HCEC 1CT (cell line): ENCODE results near the gene S1PR1.
A peak's percentile ranks its signal among the peaks of the same experiment; 100 is the strongest.
"Not testable (repeated sequence)": the region's sequence is repeated elsewhere in the genome, so short reads cannot be mapped to it uniquely, and the experiment has no call there.

ENCODE experiments used
- DNase-seq: peaks from one replicate; pipeline ENCODE4 v3.0.0-alpha.2; 2017

S1PR1 gene

GRCh38 chr1:101220906-101221305 is 15.9 kb upstream of the S1PR1 start:
- DNase-seq = no peak

- DNase-seq = no peak
These were observed 14.8 kb upstream of the S1PR1 start for GRCh38 chr1:101221945-101222429.

GRCh38 chr1:101227837-101228236 is 9.0 kb upstream of the S1PR1 start:
- DNase-seq = no peak

GRCh38 chr1:101228424-101229134 is 8.2 kb upstream of the S1PR1 start:
- DNase-seq = no peak

- not testable (repeated sequence) for DNase-seq
These were observed 4.6 kb upstream of the S1PR1 start for GRCh38 chr1:101232182-101232581.

GRCh38 chr1:101233495-101233894 is 3.3 kb upstream of the S1PR1 start:
- no peak for DNase-seq

- no peak for DNase-seq
These were observed 1.6 kb upstream of the S1PR1 start for GRCh38 chr1:101235216-101235695.

GRCh38 chr1:101235696-101236515 is 913 bp upstream of the S1PR1 start:
- peak; percentile 55 for DNase-seq

GRCh38 chr1:101237229-101237837 is 514 bp downstream of the S1PR1 start:
- DNase-seq = peak; percentile 72

GRCh38 chr1:101238031-101238628 is 1.3 kb downstream of the S1PR1 start:
- peak; percentile 28 for DNase-seq

GRCh38 chr1:101238681-101239094 is 1.9 kb downstream of the S1PR1 start:
- peak; percentile 94 for DNase-seq

GRCh38 chr1:101239095-101240040 is 2.5 kb downstream of the S1PR1 start:
- no peak for DNase-seq

GRCh38 chr1:101240041-101240430 is 3.2 kb downstream of the S1PR1 start:
- no peak for DNase-seq

- DNase-seq = no peak
These were observed 4.8 kb downstream of the S1PR1 start for GRCh38 chr1:101241485-101242225.

- no peak for DNase-seq
These were observed 5.7 kb downstream of the S1PR1 start for GRCh38 chr1:101242324-101243050.

- DNase-seq = no peak
These were observed 6.9 kb downstream of the S1PR1 start for GRCh38 chr1:101243751-101244150.

- no peak for DNase-seq
These were observed 8.0 kb downstream of the S1PR1 start for GRCh38 chr1:101244842-101245241.

GRCh38 chr1:101245246-101245927 is 8.6 kb downstream of the S1PR1 start:
- no peak for DNase-seq

GRCh38 chr1:101247404-101248287 is 10.8 kb downstream of the S1PR1 start:
- DNase-seq = no peak
